HG03064 (cell line): ENCODE measurements around the gene KIAA0586.
"Not testable (repeated sequence)": the region's sequence is repeated elsewhere in the genome, so short reads cannot be mapped to it uniquely, and the experiment has no call there.

Source experiments
- ATAC-seq: cut with Tn5 transposase; IDR thresholded peaks from one replicate; pipeline ENCODE4 v1.9.1; 2021; ENCODE audit warnings: low read depth; ENCODE audit not compliant: unreplicated experiment

Gene KIAA0586

GRCh38 chr14:58587271-58587670, 159.8 kb downstream of the KIAA0586 start:
- ATAC-seq, result no peak

DNA sequence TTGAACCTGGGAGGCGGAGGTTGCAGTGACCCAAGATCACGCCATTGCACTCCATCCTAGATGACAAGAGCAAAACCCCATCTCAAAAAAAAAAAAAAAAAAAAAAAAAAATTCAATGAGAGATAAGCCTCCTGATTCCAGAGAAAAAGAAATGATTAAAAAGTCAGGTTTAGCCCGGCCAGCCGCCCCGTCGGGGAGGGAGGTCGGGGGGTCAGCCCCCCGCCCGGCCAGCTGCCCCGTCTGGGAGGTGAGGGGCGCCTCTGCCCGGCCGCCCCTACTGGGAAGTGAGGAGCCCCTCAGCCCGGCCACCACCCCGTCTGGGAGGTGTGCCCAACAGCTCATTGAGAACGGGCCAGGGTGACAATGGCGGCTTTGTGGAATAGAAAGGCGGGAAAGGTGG, 160.8 kb downstream of the KIAA0586 start:
- not testable (repeated sequence) for ATAC-seq

- ATAC-seq, result no peak
These were observed 166.5 kb downstream of the KIAA0586 start for GRCh38 chr14:58593977-58594376.

DNA sequence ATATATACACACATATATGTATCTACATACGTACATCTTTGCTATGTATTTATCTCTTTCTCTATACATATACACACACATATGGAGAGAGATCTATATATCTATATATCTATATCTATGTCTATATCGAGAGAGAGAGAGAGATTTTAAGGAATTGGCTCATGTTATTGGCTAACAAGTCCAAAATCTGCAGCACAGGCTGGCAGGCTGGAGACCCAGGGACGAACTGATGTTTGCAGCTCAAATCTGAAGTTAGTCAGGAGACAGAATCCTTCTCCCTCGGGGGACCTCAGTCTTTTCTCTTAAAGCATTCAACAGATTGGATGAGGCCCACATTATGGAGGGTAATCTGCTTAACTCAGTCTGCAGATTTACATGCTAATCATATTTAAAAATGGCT, 169.5 kb downstream of the KIAA0586 start:
- no peak for ATAC-seq

- no peak for ATAC-seq
These were observed 170.7 kb downstream of the KIAA0586 start for GRCh38 chr14:58598028-58598803.

DNA sequence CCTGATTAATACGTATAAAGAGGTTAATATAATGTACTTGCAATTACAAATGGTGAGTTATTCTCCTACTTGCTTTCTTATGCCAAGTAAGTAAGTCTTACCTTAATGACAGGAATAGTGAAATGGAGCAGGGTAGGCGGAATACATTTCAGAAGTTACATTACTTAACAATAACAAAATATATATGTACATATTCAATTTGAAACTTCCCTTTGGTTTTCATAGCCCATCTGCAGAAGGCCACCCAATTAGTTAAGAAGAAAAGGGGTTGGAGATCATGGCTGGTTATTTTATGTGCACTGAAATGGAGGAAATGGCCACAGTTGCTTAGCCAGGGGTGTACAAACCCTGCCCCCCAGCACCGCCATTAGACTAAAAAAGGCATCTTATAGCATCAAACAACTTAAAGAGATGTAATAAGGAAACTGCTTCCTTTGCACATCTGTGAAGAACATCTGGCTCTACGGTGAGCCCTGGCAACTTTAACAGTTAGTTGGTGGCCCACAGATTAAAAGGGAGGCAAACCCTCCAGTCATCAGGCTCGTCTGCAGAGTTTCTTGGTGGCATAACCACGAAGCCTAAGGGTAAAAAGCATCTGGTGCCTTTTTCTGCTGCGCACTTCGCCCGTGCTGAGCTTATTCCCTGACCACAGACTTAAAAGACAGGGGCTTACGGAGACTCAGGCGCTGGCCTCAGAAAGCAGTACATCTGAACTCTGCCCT, 171.4 kb downstream of the KIAA0586 start:
- ATAC-seq, result no peak

DNA sequence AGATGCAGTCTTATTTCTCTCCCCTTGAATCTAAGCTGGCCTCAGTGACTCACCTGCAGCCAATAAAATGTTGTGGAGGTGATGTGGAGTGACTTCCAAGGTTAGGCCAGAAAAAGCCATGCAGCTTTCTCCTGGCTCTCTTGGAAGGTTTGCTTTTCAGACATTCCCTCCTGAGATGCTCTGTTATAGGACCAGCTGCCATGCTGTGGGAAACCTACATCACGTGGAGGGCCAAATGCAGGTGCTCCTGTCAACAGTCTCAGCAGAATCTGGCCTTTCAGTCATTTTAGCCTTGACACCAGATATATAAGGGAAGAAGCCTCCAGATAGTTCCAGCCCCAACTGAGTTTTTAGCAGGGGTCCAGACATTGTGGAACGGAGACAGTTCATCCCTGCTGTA, 172.2 kb downstream of the KIAA0586 start:
- no peak for ATAC-seq
